K562 (cell line): ENCODE measurements around the gene GGA2. TPM values are rescaled to one million over a fixed set of nuclear protein-coding genes. Genes with fewer than 3 reads are reported as not detected.

ENCODE experiments used
- ATAC-seq: fragments of 200-7000 bp; cut with Tn5 transposase; 3 replicates; pipeline ENCODE4 v1.9.1; 2020; ENCODE audit warnings: moderate library complexity
- BruUV-seq: library from RNA; stranded (reverse); fragments of 400-500 nt; replicated peaks from 2 replicates; lab custom pipeline; 2021; lab: Mats Ljungman, UMichigan
- CTCF ChIA-PET: fragments of 300-600 bp; formaldehyde crosslinking; extraction: SDS; loops from one replicate; lab custom pipeline; 2021; ENCODE audit warnings: low intra/inter-chr PET ratio; lab: Yijun Ruan, JAX
- POLR2A ChIA-PET: fragments of 300-600, 350-650 bp; sonication (Branson Sonifier 250); formaldehyde crosslinking; extraction: SDS; loops from one replicate; lab custom pipeline; 2021; ENCODE audit warnings: antibody characterized with exemption, inconsistent platforms; lab: Yijun Ruan, JAX
- DNase-seq, 4 experiments: peaks; one replicate each; pipeline versions ENCODE4 v3.0.0 to v3.0.0-alpha.2; 2011 to 2018; ENCODE audit warnings: low spot score in 3 of 4, mixed read lengths in 3 of 4; ENCODE audit errors: extremely low read depth in 1 of 4
- FAIRE-seq: peaks from 2 replicates; lab custom pipeline; 2011; peaks lifted over from hg19 to GRCh38; lab: Jason Lieb, UNC
- H2AFZ ChIP-seq: 2 replicates; pipeline ENCODE4 v1.6.0; 2011; ENCODE audit warnings: low read depth, low read length, control low read depth, inconsistent platforms
- H3K27ac ChIP-seq: fragments of 200-600 bp; 3 replicates; pipeline ENCODE4 v1.8.0; 2011; ENCODE audit warnings: low read depth, mild to moderate bottlenecking, control low read depth, inconsistent platforms, low read length, moderate library complexity, mixed read lengths; ENCODE audit errors: extremely low read depth
- H3K27me3 ChIP-seq, 2 experiments: fragments of 300-600 bp in 1 of 2; 2 replicates in 1 of 2; 3 replicates in 1 of 2; pipeline versions ENCODE4 v1.6.0 to v1.8.0; 2011; ENCODE audit warnings: inconsistent platforms in 2 of 2, low read length in 2 of 2, mild to moderate bottlenecking in 1 of 2, mixed read lengths in 1 of 2, moderate library complexity in 1 of 2; ENCODE audit not compliant: control insufficient read depth in 2 of 2, insufficient read depth in 2 of 2
- H3K36me3 ChIP-seq: fragments of 300-600 bp; 3 replicates; pipeline ENCODE4 v1.8.0; 2011; ENCODE audit warnings: mild to moderate bottlenecking, low read length, inconsistent platforms; ENCODE audit not compliant: control insufficient read depth, insufficient read depth
- H3K4me1 ChIP-seq, 2 experiments: fragments of 200-600 bp in 1 of 2; replicated peaks in 1 of 2; 2 replicates in 1 of 2; 3 replicates in 1 of 2; pipeline versions ENCODE4 v1.5.1 to v1.8.0; 2011; ENCODE audit warnings: inconsistent platforms in 2 of 2, low read length in 2 of 2, mild to moderate bottlenecking in 1 of 2, mixed read lengths in 1 of 2, moderate library complexity in 1 of 2; ENCODE audit not compliant: control insufficient read depth in 2 of 2, insufficient read depth in 2 of 2
- H3K4me2 ChIP-seq: 2 replicates; pipeline ENCODE4 v1.6.1; 2011; ENCODE audit warnings: low read length, control low read depth, inconsistent platforms, mixed read lengths; ENCODE audit not compliant: insufficient read depth
- H3K4me3 ChIP-seq: fragments of 200-600 bp; sonication (generic), shearing (Covaris generic); 2 replicates; pipeline ENCODE4 v1.5.1; 2016; ENCODE audit warnings: control low read depth, inconsistent platforms
- H3K79me2 ChIP-seq: fragments of 200-600 bp; 3 replicates; pipeline ENCODE4 v1.8.0; 2011; ENCODE audit warnings: low read length, inconsistent platforms; ENCODE audit not compliant: control insufficient read depth, insufficient read depth
- H3K9ac ChIP-seq, 2 experiments: 2 replicates each; pipeline versions ENCODE4 v1.6.0 to v1.6.1; 2011; ENCODE audit warnings: low read depth in 2 of 2, low read length in 2 of 2, control low read depth in 1 of 2, inconsistent platforms in 1 of 2, mild to moderate bottlenecking in 1 of 2, mixed read lengths in 1 of 2; ENCODE audit not compliant: insufficient read depth in 1 of 2
- H3K9me1 ChIP-seq: one replicate; pipeline ENCODE4 v1.6.0; 2011; ENCODE audit warnings: inconsistent platforms, mild to moderate bottlenecking, low read length, moderate library complexity; ENCODE audit not compliant: control insufficient read depth, insufficient read depth
- H3K9me3 ChIP-seq: replicated peaks from 2 replicates; pipeline ENCODE4 v1.5.1; 2011; ENCODE audit warnings: low read depth, low read length, inconsistent platforms; ENCODE audit not compliant: control insufficient read depth, insufficient read depth
- H4K20me1 ChIP-seq: replicated peaks from 2 replicates; pipeline ENCODE4 v1.6.1; 2011; ENCODE audit warnings: low read length, inconsistent platforms, mixed read lengths; ENCODE audit not compliant: control insufficient read depth, insufficient read depth
- ARNT ChIP-seq, 2 experiments: fragments of 450-650 bp; IDR thresholded peaks; 2 replicates each; pipeline ENCODE4 v1.6.1; 2016; ENCODE audit warnings: mild to moderate bottlenecking in 1 of 2
- ESRRA ChIP-seq: fragments of 450-650 bp; IDR thresholded peaks from 2 replicates; pipeline ENCODE4 v1.6.1; 2014; ENCODE audit warnings: low read depth, mild to moderate bottlenecking, moderate library complexity, borderline replicate concordance
- FOSL1 ChIP-seq: fragments of 200-800 bp; sonication (Bioruptor generic); conservative IDR thresholded peaks from 2 replicates; pipeline ENCODE4 v1.6.1; 2016; ENCODE audit warnings: missing genetic modification characterization, missing compliant biosample characterization
- JUNB ChIP-seq: fragments of 450-650 bp; formaldehyde crosslinking; conservative IDR thresholded peaks from 2 replicates; pipeline ENCODE4 v1.4.0; 2020; ENCODE audit warnings: mild to moderate bottlenecking
- PTBP1 ChIP-seq: fragments of 200-400 bp; formaldehyde crosslinking; IDR thresholded peaks from 2 replicates; pipeline ENCODE4 v1.6.1; 2017; ENCODE audit warnings: low read depth, low read length
- SUPT5H ChIP-seq: fragments of 450-650 bp; IDR thresholded peaks from 2 replicates; pipeline ENCODE4 v1.6.1; 2016
- TBP ChIP-seq: optimal IDR thresholded peaks from 2 replicates; pipeline ENCODE3; 2011; ENCODE audit warnings: low read depth, low read length, improper control_type of control experiment
- ZKSCAN1 ChIP-seq: fragments of 150-350 bp; IDR thresholded peaks from 2 replicates; pipeline ENCODE4 v1.6.1; 2016; ENCODE audit warnings: low read depth, low read length
- WGBS: fragments of 100-300 bp; shearing (Covaris generic); methylation state at CpG from one replicate; pipeline ENCODE4 v1.1.6; 2016; ENCODE audit warnings: low coverage, mixed read lengths; ENCODE audit not compliant: insufficient coverage; ENCODE audit errors: missing lambda C conversion rate; 5-methylcytosine and 5-hydroxymethylcytosine counted together
- in situ Hi-C: fragments of 300-500 bp; cut with MboI; formaldehyde crosslinking; loops from 4 replicates; pipeline ENCODE4 v1.15.0; 2018; ENCODE audit warnings: inconsistent platforms, mixed read lengths
- intact Hi-C: fragments of 100-400 bp; cut with micrococcal nuclease; formaldehyde crosslinking; loops from 2 replicates; pipeline ENCODE4 v1.14.2; 2022
- polyA plus RNA-seq, 8 experiments: library from polyadenylated mRNA; depleted of rRNA in 4 of 8; stranded (reverse) in 5 of 8; unstranded in 3 of 8; fragments of >200 nt; fragmentation: Nextera tagmentation in 2 of 8; fragmentation: Illumina TruSeq in 1 of 8; extraction: Ambion mirVana in 2 of 8; extraction: Trizol in 1 of 8; gene quantifications; 2 replicates each; pipeline versions ENCODE4 v1.2.1 to v1.2.3, GENCODE V29; 2011 to 2014; ENCODE audit warnings: inconsistent platforms in 1 of 8, missing spikeins in 1 of 8
- total RNA-seq, 7 experiments: library from RNA; depleted of rRNA in 6 of 7; stranded (reverse); fragments of >200 nt in 6 of 7; fragmentation: Illumina TruSeq in 2 of 7; extraction: Trizol in 2 of 7; gene quantifications; 2 replicates each; pipeline versions ENCODE4 v1.2.1 to v1.2.3, GENCODE V29; 2011 to 2021; ENCODE audit warnings: low replicate concordance in 1 of 7
- TF ChIP-seq, protein P1 (sequence below): fragments of 450-650 bp; IDR thresholded peaks from 2 replicates; pipeline ENCODE4 v1.6.1; 2016

Gene GGA2
- total and polyA plus RNA-seq, 9 of the 15 experiments (the other 6 are each of a cell fraction or from before 2014, with no cell fraction given), result 11.9 to 133 (median 66.3) TPM

DNA sequence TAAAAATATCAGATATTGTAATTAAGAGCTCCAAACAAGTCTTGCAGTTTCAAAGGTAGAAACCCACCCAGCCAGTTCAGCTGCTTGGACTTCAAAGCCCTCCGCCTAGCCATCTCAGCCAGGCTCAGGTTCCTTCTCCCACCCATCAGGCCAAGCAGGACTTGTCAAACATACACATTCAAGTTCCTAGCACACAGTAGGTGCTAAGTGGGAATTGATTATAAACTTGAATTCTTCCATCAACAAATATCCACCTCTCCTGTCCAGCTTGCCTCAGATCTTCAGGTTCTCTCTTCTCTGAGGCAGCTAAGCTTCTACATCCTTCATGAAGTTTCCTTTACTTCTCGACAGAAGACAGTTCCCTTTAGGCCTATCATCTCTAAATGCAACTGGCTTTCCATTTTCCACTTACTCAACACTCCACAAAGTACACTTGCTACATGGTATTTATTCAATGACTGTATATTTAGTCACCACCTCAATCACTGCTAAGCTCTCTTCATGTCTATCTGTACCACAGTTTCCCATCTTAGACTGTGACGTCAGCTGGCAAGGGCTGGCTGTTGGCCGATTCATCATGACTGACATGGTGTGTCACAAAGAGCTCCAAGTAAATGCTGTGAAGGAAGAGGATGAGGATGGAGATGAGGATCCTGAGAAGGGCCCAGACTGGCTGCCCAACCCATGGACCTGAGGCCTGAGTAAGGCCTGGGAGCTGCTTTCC, 44.0 kb downstream of the GGA2 start:
- Histone ChIP-seq H3K4me2 (no peak overlapping the region), H3K4me3 (no peak overlapping the region), H3K9ac (no peak overlapping the region), H3K9me1 (no peaks in the 10 kb centered on the region), H3K36me3 (peaks cover 62% of the 10 kb centered on the region; the same call in 2 of the 3 replicates), H3K4me1 (peaks cover 0 to 5% of the 10 kb centered on the region in 2 experiments; a peak in 3 of 5 replicates), H3K27ac (no peak overlapping the region), H4K20me1 (0 out of 2 replicates have a peak, but pooled peaks cover 10% of the 10 kb centered on the region), H3K9me3 (no peaks in the 10 kb centered on the region), H2AFZ (no peak overlapping the region), H3K27me3 (no peaks in the 10 kb centered on the region), H3K79me2 (no peaks in the 10 kb centered on the region)
- ChIA-PET CTCF (no interaction called here), POLR2A (interaction anchor here (0.6 to 1.8 kb wide), 5 partner anchors 9 to 115 kb away, joined by 3 to 6 read pairs (median 4); partner anchors contain the start of gene COG7)
- in situ Hi-C loops (no loop called here), intact Hi-C loops (no loop called here)
- TF ChIP-seq ESRRA, result no peak
- peak; percentile 61 for TF ChIP-seq FOSL1 (tag)
- no peak for TF ChIP-seq PTBP1
- TF ChIP-seq TBP, result no peak
- 0 out of 2 replicates have a peak, but pooled peaks have one; percentile 27 for TF ChIP-seq SUPT5H
- TF ChIP-seq, protein P1, sequence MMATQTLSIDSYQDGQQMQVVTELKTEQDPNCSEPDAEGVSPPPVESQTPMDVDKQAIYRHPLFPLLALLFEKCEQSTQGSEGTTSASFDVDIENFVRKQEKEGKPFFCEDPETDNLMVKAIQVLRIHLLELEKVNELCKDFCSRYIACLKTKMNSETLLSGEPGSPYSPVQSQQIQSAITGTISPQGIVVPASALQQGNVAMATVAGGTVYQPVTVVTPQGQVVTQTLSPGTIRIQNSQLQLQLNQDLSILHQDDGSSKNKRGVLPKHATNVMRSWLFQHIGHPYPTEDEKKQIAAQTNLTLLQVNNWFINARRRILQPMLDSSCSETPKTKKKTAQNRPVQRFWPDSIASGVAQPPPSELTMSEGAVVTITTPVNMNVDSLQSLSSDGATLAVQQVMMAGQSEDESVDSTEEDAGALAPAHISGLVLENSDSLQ, result peak; percentile 23; the same call in 1 of the 2 replicates
- TF ChIP-seq ZKSCAN1, result peak; percentile 55; the same call in 1 of the 2 replicates
- TF ChIP-seq JUNB, result no peak
- TF ChIP-seq ARNT (IDR thresholded peaks at IDR 0.05), result no peak
- no peak for FAIRE-seq
- WGBS, result 82% methylated on average over 4 of the region's 4 CpGs
- DNase-seq, result no peak
- no peak for ATAC-seq
- no TSS peak for BruUV-seq
